ENCODE data around the gene LCN6.
"Not testable (repeated sequence)": the region's sequence is repeated elsewhere in the genome, so short reads cannot be mapped to it uniquely, and the experiment has no call there.

LCN6 gene

GRCh38 chr9:136725612-136726011 is 22.7 kb downstream of the LCN6 start:
- DNase-seq (ENCODE audit: low spot score), result no peak

- DNase-seq (ENCODE audit: low spot score), result no peak
Measured at GRCh38 chr9:136724772-136725171, 23.6 kb downstream of the LCN6 start.

GRCh38 chr9:136723989-136724388 is 24.3 kb downstream of the LCN6 start:
- DNase-seq (ENCODE audit: low spot score), result no peak

DNA sequence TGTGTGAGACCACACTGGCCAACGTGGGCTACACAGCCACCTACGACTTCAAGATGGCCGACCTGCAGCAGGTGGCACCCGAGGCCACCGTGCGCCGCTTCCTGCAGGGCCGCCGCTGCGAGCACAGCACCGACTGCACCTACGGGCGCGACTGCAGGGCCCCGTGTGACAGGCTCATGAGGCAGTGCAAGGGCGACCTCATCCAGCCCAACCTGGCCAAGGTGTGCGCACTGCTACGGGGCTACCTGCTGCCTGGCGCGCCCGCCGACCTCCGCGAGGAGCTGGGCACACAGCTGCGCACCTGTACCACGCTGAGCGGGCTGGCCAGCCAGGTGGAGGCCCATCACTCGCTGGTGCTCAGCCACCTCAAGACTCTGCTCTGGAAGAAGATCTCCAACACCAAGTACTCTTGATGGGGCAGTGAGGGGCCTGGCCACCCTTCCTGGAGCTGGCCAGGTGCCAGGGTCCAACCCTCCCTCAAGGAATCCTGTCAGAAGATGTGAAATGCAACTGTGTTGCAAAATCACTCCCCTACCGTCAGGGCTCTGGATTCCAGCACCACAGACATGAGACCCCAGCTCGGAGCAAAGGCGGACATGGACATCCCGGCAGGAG is 24.9 kb downstream of the LCN6 start:
- no peak for DNase-seq (ENCODE audit: low spot score)

DNA sequence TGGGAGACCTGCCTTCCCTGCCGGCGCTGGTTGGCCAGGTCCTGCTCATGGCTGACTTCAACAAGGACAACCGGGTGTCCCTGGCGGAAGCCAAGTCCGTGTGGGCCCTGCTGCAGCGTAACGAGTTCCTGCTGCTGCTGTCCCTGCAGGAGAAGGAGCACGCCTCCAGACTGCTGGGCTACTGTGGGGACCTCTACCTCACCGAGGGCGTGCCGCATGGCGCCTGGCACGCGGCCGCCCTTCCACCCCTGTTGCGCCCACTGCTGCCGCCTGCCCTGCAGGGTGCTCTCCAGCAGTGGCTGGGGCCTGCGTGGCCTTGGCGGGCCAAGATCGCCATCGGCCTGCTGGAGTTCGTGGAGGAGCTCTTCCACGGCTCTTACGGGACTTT is 25.4 kb downstream of the LCN6 start:
- no peak for DNase-seq (ENCODE audit: low spot score)

GRCh38 chr9:136722093-136722968 is 26.0 kb downstream of the LCN6 start:
- DNase-seq (ENCODE audit: low spot score), result no peak

- no peak for DNase-seq (ENCODE audit: low spot score)
Measured at GRCh38 chr9:136721339-136722092, 26.8 kb downstream of the LCN6 start.

DNA sequence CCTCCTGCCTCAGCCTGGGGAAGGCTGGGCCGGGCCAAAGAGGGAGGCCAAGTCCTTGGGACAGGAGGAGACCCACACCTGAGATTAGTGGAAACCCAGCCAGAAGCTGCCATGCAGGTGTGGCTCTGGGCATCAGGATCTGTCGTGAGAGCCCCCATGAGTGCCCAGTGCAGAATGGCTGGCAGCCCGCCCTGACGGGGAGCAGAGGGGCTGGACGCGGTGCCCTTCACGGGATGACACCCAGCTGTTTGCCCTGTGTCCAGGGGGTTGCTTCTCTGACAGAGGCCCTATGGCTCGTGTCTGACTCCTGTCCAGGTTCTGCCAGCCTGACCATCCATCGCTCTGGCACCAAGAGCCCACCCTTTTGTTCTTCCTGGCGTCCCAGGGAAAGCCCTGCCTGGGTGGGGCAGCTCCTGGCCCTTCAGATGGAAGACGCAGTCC is 27.4 kb downstream of the LCN6 start:
- no peak for DNase-seq (ENCODE audit: low spot score)

DNA sequence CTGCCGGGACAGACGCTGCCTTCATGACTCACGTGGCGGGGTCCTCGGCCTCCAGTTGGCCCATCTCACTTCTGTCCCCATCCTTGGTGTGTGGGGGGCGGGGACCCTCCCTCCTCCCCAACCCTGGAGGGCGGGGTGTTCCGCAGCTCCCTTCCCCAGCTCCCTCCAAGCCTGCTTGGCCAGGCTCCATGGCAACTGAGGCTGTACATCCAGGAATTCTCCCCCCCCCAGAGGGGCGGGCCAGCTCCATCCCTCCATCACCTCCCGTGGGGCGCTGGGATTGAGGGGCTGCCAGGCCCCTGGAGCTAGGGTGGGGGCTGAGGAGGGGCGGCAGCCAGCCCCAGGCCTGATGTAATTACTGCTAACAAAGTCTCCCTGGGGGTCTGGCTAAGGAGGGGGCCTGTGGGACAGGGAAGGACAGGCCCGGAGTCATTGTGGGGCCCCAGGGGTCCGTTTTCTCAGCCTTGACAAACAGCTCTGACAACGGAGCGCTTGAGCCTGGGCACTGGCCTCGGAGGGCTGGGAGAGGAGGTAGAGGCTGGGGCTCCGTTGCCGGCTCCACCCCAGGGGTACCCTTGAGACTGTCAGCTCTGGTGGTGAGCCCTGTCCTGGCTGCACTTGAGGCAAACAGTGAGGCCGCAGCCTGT is 28.0 kb downstream of the LCN6 start:
- no peak for DNase-seq (ENCODE audit: low spot score)

GRCh38 chr9:136719195-136719880 is 29.0 kb downstream of the LCN6 start:
- DNase-seq (ENCODE audit: low spot score), result no peak

DNA sequence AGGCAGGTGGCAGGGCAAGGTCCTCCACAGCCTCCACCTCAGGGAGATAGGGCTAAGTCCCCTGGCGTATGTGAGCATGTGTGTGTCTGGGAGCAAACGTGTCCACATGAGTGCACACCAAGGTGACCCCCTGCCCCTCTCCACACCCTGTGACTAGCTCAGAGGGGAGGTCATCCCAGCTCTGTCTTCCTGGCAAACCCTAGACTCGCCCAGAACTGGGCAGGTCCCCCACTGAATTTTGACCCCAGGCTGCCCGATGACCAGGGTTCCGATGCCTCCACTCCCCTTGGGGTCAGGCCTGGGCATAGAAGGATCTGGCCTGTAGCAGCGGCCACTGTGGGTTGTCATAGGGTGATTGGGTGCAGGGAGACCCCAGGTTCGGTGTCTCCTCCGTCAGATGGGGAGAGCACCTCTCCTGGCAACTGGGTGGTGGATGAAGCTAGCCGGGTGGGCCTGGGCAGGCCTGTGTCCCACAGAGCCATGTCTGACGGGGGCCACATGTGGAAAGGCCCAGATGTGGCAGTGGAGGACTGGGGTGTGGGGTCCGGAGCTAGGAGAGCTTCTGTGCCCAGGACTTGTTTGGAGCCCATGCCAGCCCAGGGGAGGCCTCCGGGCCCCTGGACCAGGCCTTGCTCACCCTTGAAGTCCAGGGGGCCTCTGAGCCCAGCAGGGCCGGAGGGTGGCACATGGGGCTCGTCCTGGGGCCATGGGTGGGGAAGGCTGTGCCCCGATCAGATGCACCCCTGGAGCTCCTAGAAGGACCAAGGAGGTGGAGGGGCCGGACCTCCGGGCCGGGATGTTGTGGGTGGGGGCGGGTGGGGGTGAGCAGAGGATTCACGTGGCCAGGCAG is 29.8 kb downstream of the LCN6 start:
- DNase-seq (ENCODE audit: low spot score), result no peak

DNA sequence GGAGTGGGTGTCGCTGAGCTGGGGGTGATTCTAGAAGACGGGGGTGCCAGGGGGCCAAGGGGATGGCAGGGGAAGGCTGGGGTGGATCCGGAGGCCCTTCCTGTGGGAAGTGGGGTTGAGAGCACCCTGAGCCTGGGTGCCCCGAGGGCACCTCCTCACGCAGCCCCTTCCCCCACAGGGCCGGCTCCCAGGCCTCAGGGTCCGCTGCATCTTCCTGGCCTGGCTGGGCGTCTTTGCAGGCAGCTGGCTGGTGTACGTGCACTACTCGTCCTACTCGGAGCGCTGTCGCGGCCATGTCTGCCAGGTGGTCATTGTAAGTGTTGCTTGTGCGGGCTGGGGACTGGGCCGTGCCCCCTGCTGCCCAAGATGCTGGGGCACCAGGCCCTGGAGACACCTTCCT is 30.9 kb downstream of the LCN6 start:
- DNase-seq (ENCODE audit: low spot score), result no peak

- no peak for DNase-seq (ENCODE audit: low spot score)
Measured at GRCh38 chr9:136714893-136715274, 33.4 kb downstream of the LCN6 start.

DNA sequence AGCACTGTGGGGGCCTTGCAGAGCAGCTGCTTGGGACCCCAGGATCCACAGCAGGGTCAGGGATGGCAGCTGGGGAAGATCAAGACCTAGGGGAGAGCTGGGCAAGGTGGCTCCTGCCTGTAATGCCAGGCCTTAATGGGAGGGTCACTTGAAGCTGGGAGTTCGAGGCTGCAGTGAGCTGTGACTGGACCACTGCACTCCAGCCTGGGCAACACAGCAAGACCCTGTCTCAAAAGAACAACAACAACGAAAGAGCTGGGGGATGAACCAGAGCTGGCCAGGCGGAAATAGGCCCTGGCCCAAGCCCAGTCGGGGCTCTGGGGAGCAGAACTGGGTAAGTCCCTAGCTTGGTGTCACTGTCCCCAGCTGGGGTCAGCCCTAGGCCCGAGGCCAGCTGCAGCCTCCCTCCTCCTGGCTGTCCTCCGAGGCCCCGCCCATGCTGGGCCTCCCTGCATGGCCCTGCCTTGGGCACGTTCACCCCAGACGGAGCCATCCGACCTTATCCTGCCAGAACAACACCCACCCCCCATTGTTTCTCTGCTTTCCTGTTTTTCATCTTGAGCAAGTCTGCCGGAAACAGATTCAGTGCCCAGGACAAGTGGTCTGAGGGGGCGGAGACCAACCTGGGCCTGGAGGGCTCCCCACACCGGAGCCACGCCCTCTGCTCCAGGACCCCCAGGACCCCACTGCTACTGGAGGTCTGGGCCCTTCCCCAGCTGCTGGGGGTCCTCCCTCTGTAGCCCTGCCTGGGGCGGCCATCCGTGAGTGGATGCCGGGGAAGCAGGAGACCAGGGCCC is 34.0 kb downstream of the LCN6 start:
- no peak for DNase-seq (ENCODE audit: low spot score)

DNA sequence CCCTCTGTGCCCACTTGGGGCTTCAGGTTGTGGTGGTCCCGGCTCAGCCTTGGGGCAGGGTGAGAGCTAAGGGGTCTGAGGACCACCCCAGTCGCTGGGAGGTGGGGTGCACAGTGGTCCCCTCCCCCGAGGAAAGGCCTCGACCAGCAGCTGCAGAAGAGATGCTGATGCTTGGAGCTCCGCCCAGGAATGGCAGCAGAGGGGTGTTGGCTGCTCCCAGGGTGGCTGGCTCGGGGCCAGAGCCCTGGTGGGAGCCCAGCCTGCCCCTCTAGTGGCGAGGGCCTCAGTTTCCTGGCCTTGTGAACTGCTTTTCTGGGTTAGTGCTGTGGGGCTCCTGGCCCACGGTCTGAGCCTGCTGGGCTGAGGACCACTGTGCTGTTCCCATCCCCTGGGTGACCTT is 34.8 kb downstream of the LCN6 start:
- no peak for DNase-seq (ENCODE audit: low spot score)

DNA sequence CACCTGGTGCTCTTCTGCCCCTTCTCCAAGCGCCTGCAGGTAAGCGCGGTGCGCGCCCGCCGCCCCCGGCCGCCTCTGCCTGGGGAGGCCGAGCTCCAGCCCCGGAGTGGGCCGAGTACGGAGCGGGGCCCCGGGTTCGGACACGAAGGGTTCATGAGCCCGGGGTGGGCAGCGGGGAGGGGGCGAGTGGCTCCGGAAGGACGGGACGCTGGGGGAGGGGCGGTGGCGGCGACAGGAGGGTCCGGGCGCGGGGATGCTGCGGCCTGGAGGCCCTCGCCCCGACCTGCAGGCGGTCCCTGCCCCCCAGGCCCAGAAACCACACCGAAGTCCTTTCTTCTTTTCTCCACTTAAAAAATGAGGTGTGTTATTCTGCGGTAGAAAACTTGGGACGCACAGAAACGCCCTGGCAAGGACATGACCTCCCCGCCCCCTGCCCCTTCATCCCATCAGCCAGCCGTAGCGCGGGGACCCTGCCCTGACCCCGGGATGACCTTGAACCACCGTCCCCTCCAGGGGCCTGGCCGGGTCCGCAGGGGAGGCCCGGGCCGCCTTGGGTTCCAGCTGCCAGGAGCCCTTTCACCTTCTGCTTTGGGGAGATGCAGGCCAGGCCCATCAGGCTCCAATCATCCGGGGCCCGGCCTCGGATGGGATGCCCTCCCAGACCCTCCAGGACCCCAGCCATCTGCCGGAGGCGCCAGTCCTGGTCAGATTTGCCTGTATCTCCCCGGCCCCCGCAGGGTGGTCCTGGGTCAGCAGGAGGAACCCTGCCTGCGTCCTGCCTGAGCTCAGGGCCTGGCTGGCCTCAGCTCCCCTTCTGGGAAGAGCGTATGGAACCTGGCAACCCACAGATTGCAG is 35.4 kb downstream of the LCN6 start:
- DNase-seq (ENCODE audit: low spot score), result no peak

GRCh38 chr9:136711751-136712689 is 36.3 kb downstream of the LCN6 start, which contains the start of gene DIPK1B:
TSS of gene DIPK1B (plus strand) at chr9:136712572. CDS start at chr9:136712666, 94 bp downstream.
- no peak for DNase-seq (ENCODE audit: low spot score)

DNA sequence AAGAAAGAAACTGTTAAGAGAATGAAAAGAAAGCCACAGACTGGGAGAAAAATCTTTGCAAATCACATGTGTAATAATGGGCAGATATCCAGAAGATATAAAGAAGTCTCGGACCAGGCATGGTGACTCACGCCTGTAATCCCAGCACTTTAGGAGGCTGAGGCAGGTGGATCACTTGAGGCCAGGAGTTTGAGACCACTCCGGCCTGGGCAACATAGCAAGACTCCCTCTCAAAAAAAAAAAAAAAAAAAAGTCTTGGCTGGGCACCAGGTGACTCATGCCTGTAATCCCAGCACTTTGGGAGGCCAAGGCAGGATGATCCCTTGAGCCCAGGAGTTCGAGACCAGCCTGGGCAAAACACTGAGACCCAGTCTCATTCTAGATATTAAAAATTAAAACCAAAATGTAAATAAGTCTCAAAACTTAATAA is 37.1 kb downstream of the LCN6 start:
- not testable (repeated sequence) for DNase-seq (ENCODE audit: low spot score)

Measured in hematopoietic multipotent progenitor cell treated with erythropoietin and hydrocortisone succinate and interleukin-3 and kit ligand, for 15 days (in vitro differentiated cells).